Epidermal melanocyte (primary cell): ENCODE results near the gene MUTYH.
A peak's percentile ranks its signal among the peaks of the same experiment; 100 is the strongest.

Source experiments
- DNase-seq: peaks from one replicate; pipeline ENCODE4 v3.0.0; 2011; ENCODE audit warnings: low spot score; ENCODE audit not compliant: insufficient read length

MUTYH gene

GRCh38 chr1:45348966-45349677, 8.9 kb upstream of the MUTYH start:
- no peak for DNase-seq

DNA sequence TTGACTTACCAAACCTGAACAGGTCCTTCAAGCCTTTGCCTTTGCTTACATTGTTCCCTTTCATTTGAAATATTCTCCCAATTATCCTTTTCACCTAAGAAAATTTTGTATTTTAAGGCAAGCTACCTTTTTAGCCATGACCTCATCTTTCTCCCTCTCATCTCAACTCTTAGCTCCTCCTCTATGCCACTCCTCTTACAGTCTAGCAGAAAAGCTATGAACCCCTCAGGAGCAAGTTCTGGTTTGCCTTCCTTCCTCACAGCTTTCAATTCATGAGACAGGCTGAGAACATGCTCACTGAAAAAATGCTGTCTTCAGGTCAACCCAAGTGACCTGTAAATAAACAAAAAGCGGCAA, 8.3 kb upstream of the MUTYH start:
- DNase-seq: no peak

GRCh38 chr1:45348020-45348419, 7.8 kb upstream of the MUTYH start:
- DNase-seq: no peak

DNA sequence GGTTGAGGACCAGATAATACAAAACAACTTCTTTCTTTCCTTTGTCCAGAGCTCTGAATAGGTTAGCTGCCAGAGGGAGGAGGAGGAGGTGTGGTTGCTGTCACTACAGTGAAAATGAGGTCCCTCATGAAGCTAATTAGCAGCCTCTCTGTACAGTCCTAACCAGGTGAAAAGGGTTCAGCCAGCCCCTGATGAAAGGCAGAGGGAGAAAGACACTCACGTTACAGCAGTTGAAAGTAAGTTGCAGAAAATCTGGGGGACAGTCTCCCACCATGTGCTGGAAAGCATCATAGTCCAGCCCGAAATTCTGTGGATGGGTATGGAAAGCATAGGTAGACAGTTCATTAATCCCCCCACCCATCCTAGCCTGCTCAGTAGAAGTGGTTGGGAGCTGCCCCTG, 6.2 kb upstream of the MUTYH start:
- DNase-seq: no peak

GRCh38 chr1:45345014-45345413, 4.8 kb upstream of the MUTYH start:
- no peak for DNase-seq

DNA sequence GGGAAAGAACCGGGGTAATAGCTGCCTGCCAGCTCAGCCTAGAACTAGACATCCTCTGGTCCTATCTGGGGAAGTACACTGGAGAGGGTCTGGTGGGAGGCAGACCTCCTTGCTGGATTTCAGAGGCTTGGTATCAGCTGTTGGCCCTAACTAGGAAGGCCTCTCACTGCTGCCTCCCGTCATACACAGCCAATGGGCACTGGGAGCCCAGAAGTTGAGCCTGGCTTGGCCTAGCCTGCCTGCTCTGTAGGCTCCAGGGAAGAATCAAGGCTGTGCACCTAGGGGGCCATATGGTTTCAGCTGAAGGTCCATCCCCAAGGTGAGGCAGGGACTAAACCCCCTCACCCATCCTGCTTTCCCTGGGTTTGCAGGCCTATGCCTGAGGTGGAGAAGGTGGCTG, 4.3 kb upstream of the MUTYH start:
- no peak for DNase-seq

GRCh38 chr1:45340816-45341466, 701 bp upstream of the MUTYH start:
- DNase-seq: no peak

DNA sequence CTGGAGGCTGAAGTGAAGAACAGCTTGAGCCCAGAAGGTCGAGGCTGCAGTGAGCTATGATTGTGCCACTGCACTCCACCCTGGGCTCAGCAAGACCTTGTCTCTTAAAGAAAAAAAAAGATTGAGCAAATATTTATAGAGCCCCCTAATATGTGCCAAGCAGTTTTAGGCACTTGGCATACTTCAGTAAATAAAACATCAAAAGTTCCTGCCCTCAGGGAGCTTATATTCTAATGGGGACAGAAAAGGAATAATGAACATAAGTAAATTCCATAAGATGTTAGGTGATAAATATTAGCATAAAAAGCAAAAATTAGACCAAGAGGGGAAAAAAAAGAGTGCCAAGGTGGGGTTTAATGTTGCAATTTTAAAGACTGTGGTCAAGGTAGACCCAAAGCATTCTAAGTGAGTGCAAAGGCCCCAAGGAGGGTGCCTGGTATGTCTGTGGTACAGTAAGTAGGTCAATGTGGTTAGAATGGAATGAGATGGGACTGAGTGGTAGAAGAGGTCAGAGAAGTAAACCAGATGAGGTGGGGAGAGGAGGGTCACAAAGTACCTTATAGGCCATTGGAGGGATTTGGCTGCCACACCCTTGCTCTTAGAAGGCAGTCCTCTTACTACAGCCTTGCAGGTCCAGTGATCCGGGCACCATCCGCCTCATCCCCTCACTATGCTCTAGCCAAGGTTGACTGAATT, 2.5 kb downstream of the MUTYH start:
- no peak for DNase-seq

DNA sequence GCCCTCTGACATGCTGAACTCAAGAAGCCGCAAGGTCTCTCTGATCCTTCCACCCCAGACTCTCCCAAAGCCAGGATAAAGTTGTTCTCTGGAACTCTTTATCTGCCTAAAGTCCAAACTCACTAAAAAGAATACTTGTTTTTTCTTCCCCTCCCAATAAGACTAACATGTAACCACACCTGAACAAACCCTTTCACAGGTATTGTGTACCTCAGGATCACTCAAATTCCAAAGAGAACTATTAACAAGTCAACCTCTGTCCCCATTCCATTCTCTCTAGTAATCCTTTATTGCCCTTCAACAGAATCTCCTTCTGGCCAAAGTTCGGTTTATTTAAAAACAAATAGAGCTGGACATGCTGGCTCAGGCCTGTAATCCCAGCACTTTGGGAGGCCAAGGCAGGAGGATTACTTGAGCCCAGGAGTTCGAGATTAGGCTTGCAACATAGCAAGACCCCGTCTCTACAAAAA, 4.3 kb downstream of the MUTYH start:
- DNase-seq: no peak

GRCh38 chr1:45334308-45335245, 5.7 kb downstream of the MUTYH start:
- DNase-seq: peak; percentile 27

- no peak for DNase-seq
Observed at GRCh38 chr1:45332346-45332720, 7.9 kb downstream of the MUTYH start.

DNA sequence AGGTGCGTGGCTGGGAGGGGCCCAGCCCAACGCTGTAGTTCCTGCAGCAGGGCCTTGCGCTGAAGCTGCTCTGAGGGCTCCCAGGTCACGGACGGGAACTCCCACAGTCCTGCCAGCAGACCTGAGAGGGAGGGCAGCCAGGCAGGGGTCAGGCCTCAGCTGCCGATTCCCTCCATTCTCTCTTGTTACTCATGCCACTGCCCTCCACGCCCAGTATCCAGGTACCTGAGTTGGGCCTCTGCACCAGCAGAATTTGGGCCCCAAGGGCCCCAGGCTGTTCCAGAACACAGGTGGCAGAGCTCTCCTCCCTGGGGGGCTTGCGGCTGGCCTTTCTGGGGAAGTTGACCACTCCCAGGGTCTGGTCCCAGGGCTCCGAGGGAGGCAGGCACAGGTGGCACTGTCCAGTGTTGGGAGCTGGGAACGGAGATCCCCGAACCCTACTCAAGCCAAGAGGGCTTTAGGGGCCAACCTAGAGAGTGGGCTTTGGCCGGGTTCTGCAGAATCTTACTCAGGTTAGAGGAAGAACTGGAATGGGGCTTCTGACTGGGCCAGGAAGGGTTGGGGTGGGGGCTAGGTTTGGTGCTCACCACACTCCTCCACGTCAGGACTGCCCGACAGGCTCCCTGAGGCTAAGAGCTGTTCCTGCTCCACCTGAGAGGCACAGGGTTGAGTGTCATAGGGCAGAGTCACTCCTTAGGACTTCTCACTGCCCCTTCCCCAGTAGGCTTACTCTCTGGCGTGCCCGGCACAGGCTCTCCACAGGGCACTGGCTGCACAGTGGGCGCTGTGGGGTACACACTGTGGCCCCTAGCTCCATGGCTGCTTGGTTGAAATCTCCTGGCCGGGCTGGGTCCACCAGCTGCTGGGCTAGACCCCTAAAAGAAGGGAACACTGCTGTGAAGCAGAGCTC, 8.5 kb downstream of the MUTYH start:
- no peak for DNase-seq

- DNase-seq: no peak
Observed at GRCh38 chr1:45329445-45329844, 10.8 kb downstream of the MUTYH start.

DNA sequence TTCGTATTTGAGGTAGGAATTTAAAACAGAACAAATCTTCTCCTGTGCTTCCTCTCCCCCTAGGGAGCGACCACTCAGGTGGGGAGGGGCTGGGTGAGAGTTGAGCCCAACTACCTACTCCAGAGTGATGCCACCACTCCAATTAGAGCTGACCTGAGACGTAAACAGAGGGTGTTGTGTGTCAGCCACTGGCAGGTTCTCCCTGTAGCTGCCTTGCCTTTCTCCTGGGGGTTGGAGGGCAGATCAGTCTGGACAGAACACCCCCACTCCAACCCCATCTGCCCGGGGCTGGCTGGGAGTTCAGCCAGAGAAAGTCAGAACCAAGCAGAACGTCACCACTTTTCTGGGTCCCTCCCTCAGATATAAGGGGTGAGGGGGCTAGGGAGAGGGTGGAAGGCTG, 11.6 kb downstream of the MUTYH start:
- DNase-seq: no peak

DNA sequence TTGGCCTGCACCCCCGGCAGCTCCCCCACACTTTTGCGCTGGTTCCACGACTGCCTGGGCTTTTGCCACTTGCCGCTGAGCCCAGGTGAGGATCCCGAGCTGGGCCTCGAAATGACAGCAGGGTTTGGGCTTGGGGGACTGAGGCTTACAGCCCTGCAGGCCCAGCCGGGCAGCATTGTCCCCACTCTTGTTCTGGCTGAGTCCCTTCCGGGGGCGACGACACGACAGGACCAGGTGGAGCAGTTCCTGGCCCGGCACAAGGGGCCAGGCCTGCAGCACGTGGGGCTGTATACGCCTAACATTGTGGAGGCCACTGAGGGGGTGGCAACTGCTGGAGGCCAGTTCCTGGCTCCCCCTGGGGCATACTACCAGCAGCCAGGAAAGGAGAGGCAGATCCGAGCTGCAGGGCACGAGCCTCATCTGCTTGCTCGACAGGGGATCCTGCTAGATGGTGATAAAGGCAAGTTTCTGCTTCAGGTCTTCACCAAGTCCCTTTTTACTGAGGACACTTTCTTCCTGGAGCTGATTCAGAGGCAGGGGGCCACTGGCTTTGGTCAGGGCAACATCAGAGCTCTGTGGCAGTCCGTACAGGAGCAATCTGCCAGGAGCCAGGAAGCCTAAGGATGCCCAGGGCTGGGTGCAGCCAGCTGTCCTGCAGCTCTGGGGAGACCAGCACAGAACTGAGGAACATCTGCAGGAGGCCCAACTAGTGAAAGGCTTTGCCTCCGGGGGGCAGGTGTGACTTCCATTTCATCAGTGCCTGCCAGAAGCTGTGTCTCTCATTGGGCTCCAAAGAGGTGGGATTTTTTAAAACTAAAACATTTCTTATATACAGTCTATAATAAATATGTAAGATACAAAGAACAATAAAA, 12.4 kb downstream of the MUTYH start:
- DNase-seq: no peak

- DNase-seq: peak; percentile 74
Observed at GRCh38 chr1:45326627-45327623, 13.3 kb downstream of the MUTYH start, which contains the start of gene HPDL. HPDL (plus strand) TSS chr1:45326895; CDS start chr1:45327149, 254 bp downstream.

DNA sequence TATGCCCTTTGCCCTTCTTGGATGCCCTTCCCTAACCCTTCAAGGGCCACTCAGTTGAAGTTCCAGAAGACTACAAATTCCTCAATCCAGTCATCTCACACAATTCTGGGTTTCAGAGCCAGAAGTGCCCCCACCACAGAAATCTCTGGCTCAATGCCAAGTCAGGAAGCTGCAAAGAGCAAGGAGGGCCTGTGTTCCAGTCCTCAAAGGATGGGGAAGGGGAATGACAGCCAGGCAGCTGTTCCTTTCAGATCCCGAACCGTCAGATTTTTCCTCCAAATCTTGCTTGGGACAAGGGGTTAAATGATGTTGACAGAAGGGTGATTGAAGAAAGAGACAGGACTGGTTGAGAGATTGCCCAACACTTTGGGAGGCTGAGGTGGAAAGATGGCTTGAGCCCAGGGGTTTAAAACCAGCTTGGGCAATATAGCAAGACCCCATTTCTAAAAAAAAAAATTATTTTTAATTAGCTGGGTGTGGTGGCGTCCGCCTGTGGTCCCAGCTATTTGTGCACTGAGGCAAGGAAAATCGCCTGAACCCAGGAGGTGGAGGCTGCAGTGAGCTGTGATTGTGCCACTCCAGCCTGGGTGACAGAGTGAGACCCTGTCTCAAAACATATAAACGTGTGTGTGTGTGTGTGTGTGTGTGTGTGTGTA, 14.3 kb downstream of the MUTYH start:
- no peak for DNase-seq
